ENCODE data around the gene PIGL. TPM values are rescaled to one million over a fixed set of nuclear protein-coding genes. Genes with fewer than 3 reads are reported as not detected.
A peak's percentile ranks its signal among the peaks of the same experiment; 100 is the strongest.

The PIGL gene
- total and polyA plus RNA-seq, 2 of the 4 experiments (the other 2 are of a cell fraction), result 17.9 to 29.5 TPM

- Histone ChIP-seq H3K79me1 (ENCODE audit: low read depth in 1 of 2, low read length in 2 of 2) (peaks cover 13 to 40% of the 10 kb centered on the region in 2 experiments; a peak in 3 of 4 replicates), H2AFZ (replicated peaks; ENCODE audit: low read length, poor library complexity) (peak overlapping the region; percentile 99), H3K4me1 (ENCODE audit: control insufficient read depth, insufficient read depth, low read length) (peaks cover 6% of the 10 kb centered on the region), H4K5ac (ENCODE audit: low read depth, low read length) (peak overlapping the region; percentile 94), H3K14ac (replicated peaks; ENCODE audit: low read depth, low read length) (peak overlapping the region; percentile 95), H2BK120ac (ENCODE audit: low read depth, low read length) (peak overlapping the region; percentile 76), H3K4ac (ENCODE audit: low read depth, low read length) (peak overlapping the region; percentile 99), H2BK5ac (ENCODE audit: low read depth, low read length, poor library complexity, severe bottlenecking) (peak overlapping the region; percentile 96), H3K4me2 (ENCODE audit: low read depth, low read length) (peak overlapping the region; percentile 86), H3K9me1 (ENCODE audit: insufficient read depth, low read length) (peaks cover 6% of the 10 kb centered on the region; the same call in 1 of the 2 replicates), H3K9me3 (ENCODE audit: control insufficient read depth, insufficient read depth, low read length) (no peaks in the 10 kb centered on the region), H3K23ac (ENCODE audit: low read depth, low read length) (peak overlapping the region; percentile 92), H4K91ac (ENCODE audit: insufficient read depth, low read depth, low read length) (peak overlapping the region; percentile 96), H4K8ac (ENCODE audit: low read depth in 2 of 2, low read length in 2 of 2) (peak overlapping the region; percentile 98 to 100), H3K4me3 (ENCODE audit: insufficient read depth, low read depth, low read length) (peak overlapping the region; percentile 71), H3K9ac (ENCODE audit: low read depth, low read length) (peak overlapping the region; percentile 78), H3K18ac (ENCODE audit: low read depth, low read length) (peak overlapping the region; percentile 20), H4K20me1 (ENCODE audit: insufficient read depth, low read length) (peaks cover 34% of the 10 kb centered on the region), H2BK20ac (ENCODE audit: low read depth, low read length) (peak overlapping the region; percentile 22; the same call in 1 of the 2 replicates), H2AK9ac (replicated peaks; ENCODE audit: low read depth, low read length, poor library complexity) (peak overlapping the region; percentile 99), H3K56ac (ENCODE audit: extremely low read depth, insufficient read depth, low read length) (peak overlapping the region; percentile 74), H3K27ac (ENCODE audit: insufficient read depth, low read length) (peak overlapping the region; percentile 87), H2BK15ac (ENCODE audit: low read depth, low read length) (peak overlapping the region; percentile 44; the same call in 2 of the 3 replicates), H3K27me3 (ENCODE audit: control insufficient read depth, insufficient read depth, low read length) (no peaks in the 10 kb centered on the region), H3K36me3 (ENCODE audit: control insufficient read depth, insufficient read depth, low read length) (no peaks in the 10 kb centered on the region), H2AK5ac (ENCODE audit: low read depth, low read length) (peak overlapping the region; percentile 99)
- POLR2A ChIA-PET (ENCODE audit: unreplicated experiment), result no interaction called here
- intact Hi-C loops (cut with micrococcal nuclease) (loop anchor here (1.0 to 5.0 kb wide), 2 partner anchors 70 to 136 kb away; partner anchors contain the start of gene CENPV), dilution Hi-C loops (cut with HindIII; ENCODE audit: low sequenced_read_pairs, unreplicated experiment) (no loop called here), in situ Hi-C loops (cut with MboI; ENCODE audit: low sequenced_read_pairs) (no loop called here)
- WGBS, 2 experiments (ENCODE audit: extremely low coverage in 2 of 2, insufficient read length in 1 of 2), result 24% methylated on average over 5 of the region's 22 CpGs; no CpG with 5 or more reads in 1 of the 2 experiments
- DNase-seq (no peak), ATAC-seq (ENCODE audit: low read depth) (no peak)
- TF ChIP-seq FOS (IDR thresholded peaks at IDR 0.05; ENCODE audit: low read depth, low read length) (no peak), RFX5 (IDR thresholded peaks at IDR 0.05; ENCODE audit: low read depth, low read length) (no peak), NFE2L2 (IDR thresholded peaks at IDR 0.05; ENCODE audit: low read depth, low read length) (no peak), MXI1 (IDR thresholded peaks at IDR 0.05; ENCODE audit: borderline replicate concordance, low read depth, low read length) (no peak), CEBPB (IDR thresholded peaks at IDR 0.05; ENCODE audit: low read depth, low read length) (no peak), BHLHE40 (IDR thresholded peaks at IDR 0.05; ENCODE audit: low read depth, low read length) (no peak), MAFK (IDR thresholded peaks at IDR 0.05; ENCODE audit: low read depth, low read length) (no peak), RCOR1 (IDR thresholded peaks at IDR 0.05; ENCODE audit: insufficient replicate concordance, low read length) (no peak), RAD21 (IDR thresholded peaks at IDR 0.05; ENCODE audit: low read length) (no peak), POLR2A (IDR thresholded peaks at IDR 0.05; ENCODE audit: low read depth, low read length) (no peak), SMC3 (IDR thresholded peaks at IDR 0.05; ENCODE audit: low read depth, low read length) (no peak), CHD1 (IDR thresholded peaks at IDR 0.05; ENCODE audit: low read depth, low read length) (no peak), MAZ (IDR thresholded peaks at IDR 0.05; ENCODE audit: borderline replicate concordance, low read depth, low read length) (no peak)
- TF ChIP-seq, protein P1, sequence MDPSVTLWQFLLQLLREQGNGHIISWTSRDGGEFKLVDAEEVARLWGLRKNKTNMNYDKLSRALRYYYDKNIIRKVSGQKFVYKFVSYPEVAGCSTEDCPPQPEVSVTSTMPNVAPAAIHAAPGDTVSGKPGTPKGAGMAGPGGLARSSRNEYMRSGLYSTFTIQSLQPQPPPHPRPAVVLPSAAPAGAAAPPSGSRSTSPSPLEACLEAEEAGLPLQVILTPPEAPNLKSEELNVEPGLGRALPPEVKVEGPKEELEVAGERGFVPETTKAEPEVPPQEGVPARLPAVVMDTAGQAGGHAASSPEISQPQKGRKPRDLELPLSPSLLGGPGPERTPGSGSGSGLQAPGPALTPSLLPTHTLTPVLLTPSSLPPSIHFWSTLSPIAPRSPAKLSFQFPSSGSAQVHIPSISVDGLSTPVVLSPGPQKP (IDR thresholded peaks at IDR 0.05; ENCODE audit: borderline replicate concordance, low read depth, low read length), result no peak
- TF ChIP-seq, protein P2, sequence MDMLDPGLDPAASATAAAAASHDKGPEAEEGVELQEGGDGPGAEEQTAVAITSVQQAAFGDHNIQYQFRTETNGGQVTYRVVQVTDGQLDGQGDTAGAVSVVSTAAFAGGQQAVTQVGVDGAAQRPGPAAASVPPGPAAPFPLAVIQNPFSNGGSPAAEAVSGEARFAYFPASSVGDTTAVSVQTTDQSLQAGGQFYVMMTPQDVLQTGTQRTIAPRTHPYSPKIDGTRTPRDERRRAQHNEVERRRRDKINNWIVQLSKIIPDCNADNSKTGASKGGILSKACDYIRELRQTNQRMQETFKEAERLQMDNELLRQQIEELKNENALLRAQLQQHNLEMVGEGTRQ (IDR thresholded peaks at IDR 0.05; ENCODE audit: low read depth, low read length), result no peak
- TF ChIP-seq, protein P3, sequence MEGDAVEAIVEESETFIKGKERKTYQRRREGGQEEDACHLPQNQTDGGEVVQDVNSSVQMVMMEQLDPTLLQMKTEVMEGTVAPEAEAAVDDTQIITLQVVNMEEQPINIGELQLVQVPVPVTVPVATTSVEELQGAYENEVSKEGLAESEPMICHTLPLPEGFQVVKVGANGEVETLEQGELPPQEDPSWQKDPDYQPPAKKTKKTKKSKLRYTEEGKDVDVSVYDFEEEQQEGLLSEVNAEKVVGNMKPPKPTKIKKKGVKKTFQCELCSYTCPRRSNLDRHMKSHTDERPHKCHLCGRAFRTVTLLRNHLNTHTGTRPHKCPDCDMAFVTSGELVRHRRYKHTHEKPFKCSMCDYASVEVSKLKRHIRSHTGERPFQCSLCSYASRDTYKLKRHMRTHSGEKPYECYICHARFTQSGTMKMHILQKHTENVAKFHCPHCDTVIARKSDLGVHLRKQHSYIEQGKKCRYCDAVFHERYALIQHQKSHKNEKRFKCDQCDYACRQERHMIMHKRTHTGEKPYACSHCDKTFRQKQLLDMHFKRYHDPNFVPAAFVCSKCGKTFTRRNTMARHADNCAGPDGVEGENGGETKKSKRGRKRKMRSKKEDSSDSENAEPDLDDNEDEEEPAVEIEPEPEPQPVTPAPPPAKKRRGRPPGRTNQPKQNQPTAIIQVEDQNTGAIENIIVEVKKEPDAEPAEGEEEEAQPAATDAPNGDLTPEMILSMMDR (conservative IDR thresholded peaks at IDR 0.05; ENCODE audit: low read depth, low read length), result no peak
- BruUV-seq (replicated peaks), result no TSS peak
- CTCF ChIA-PET, result no interaction called here
These were observed 1.1 kb upstream of the PIGL start for GRCh38 chr17:16215965-16216316.
